H1 (cell line): ENCODE measurements around the gene RTTN. TPM values are rescaled to one million over a fixed set of nuclear protein-coding genes. Genes with fewer than 3 reads are reported as not detected.

Experiments used
- ATF3 ChIP-seq: IDR thresholded peaks from 2 replicates; pipeline ENCODE4 v1.6.1; 2011; ENCODE audit warnings: low read depth, mild to moderate bottlenecking, low read length; ENCODE audit not compliant: insufficient read depth
- CHD7 ChIP-seq: fragments of 300-600 bp; sonication (generic); IDR thresholded peaks from 2 replicates; pipeline ENCODE4 v1.7.1; 2012; ENCODE audit warnings: low read length, moderate library complexity, mild to moderate bottlenecking, inconsistent platforms; ENCODE audit not compliant: insufficient replicate concordance
- HDAC6 ChIP-seq: IDR thresholded peaks from one replicate; pipeline ENCODE4 v1.7.1; 2012; ENCODE audit warnings: low read depth, mild to moderate bottlenecking, inconsistent platforms, low read length, moderate library complexity
- MAX ChIP-seq: IDR thresholded peaks from 2 replicates; pipeline ENCODE4 v1.6.1; 2012; ENCODE audit warnings: inconsistent platforms
- RFX5 ChIP-seq: IDR thresholded peaks from 2 replicates; pipeline ENCODE4 v1.6.1; 2011; ENCODE audit warnings: low read depth, low read length, improper control_type of control experiment, borderline replicate concordance
- SIX5 ChIP-seq: IDR thresholded peaks from 2 replicates; pipeline ENCODE4 v1.6.1; 2011; ENCODE audit warnings: mild to moderate bottlenecking, low read depth, low read length
- TBP ChIP-seq: IDR thresholded peaks from 2 replicates; pipeline ENCODE4 v1.6.1; 2011; ENCODE audit warnings: low read depth, low read length, improper control_type of control experiment
- YY1 ChIP-seq: IDR thresholded peaks from 2 replicates; pipeline ENCODE4 v1.6.1; 2011; ENCODE audit warnings: low read depth, mild to moderate bottlenecking, low read length
- polyA plus RNA-seq, 7 experiments: library from polyadenylated mRNA; depleted of rRNA in 3 of 7; stranded (reverse) in 5 of 7; unstranded in 2 of 7; fragments of >200 nt in 5 of 7; fragments of 200-250 nt in 2 of 7; gene quantifications; 1 replicate in 5 of 7; 2 replicates in 1 of 7; 4 replicates in 1 of 7; pipeline versions ENCODE4 v1.2.1 to v1.2.3, GENCODE V29; 2011 to 2013; ENCODE audit warnings: missing spikeins in 2 of 7, mixed read lengths in 2 of 7
- total RNA-seq: library from RNA; stranded (reverse); fragmentation: NEBNext Ultra II Directional; extraction: Animal tissue kit (Norgen Biotek cat#: 25700); gene quantifications from 2 replicates; pipeline ENCODE4 v1.2.1, GENCODE V29; 2021

Gene RTTN
- total and polyA plus RNA-seq, 2 of the 8 experiments (the other 6 are each of a cell fraction or from before 2014, with no cell fraction given): 9.1 to 21.4 TPM

GRCh38 chr18:70151614-70152013 is 53.9 kb downstream of the RTTN start (continued):
- no peak for TF ChIP-seq CHD7
- TF ChIP-seq TBP: no peak
- no peak for TF ChIP-seq RFX5
- TF ChIP-seq YY1: no peak
- no peak for TF ChIP-seq SIX5
- TF ChIP-seq ATF3: no peak
- TF ChIP-seq HDAC6: no peak
- no peak for TF ChIP-seq MAX
